H1 (cell line): ENCODE data around the gene FOXS1. TPM values are rescaled to one million over a fixed set of nuclear protein-coding genes. Genes with fewer than 3 reads are reported as not detected.

Source experiments
- NRF1 ChIP-seq: IDR thresholded peaks from 2 replicates; pipeline ENCODE4 v1.6.1; 2011; ENCODE audit warnings: mild to moderate bottlenecking, low read depth, low read length, improper control_type of control experiment
- POLR2A ChIP-seq, 2 experiments: IDR thresholded peaks; 1 replicate in 1 of 2; 2 replicates in 1 of 2; pipeline ENCODE4 v1.6.1; 2011; ENCODE audit warnings: low read depth in 2 of 2, low read length in 2 of 2, mild to moderate bottlenecking in 2 of 2; ENCODE audit errors: control extremely low read depth in 1 of 2
- polyA plus RNA-seq, 7 experiments: library from polyadenylated mRNA; depleted of rRNA in 3 of 7; stranded (reverse) in 5 of 7; unstranded in 2 of 7; fragments of >200 nt in 5 of 7; fragments of 200-250 nt in 2 of 7; gene quantifications; 1 replicate in 5 of 7; 2 replicates in 1 of 7; 4 replicates in 1 of 7; pipeline versions ENCODE4 v1.2.1 to v1.2.3, GENCODE V29; 2011 to 2013; ENCODE audit warnings: missing spikeins in 2 of 7, mixed read lengths in 2 of 7
- total RNA-seq: library from RNA; stranded (reverse); fragmentation: NEBNext Ultra II Directional; extraction: Animal tissue kit (Norgen Biotek cat#: 25700); gene quantifications from 2 replicates; pipeline ENCODE4 v1.2.1, GENCODE V29; 2021
- TF ChIP-seq, protein P1 (sequence below): fragments of 300-600 bp; sonication (generic); IDR thresholded peaks from 2 replicates; pipeline ENCODE4 v1.7.1; 2012; ENCODE audit warnings: low read length, moderate library complexity, mild to moderate bottlenecking, inconsistent platforms; ENCODE audit not compliant: insufficient replicate concordance
- TF ChIP-seq, protein P2 (sequence below), 3 experiments: IDR thresholded peaks; 1 replicate in 2 of 3; 2 replicates in 1 of 3; pipeline versions ENCODE4 v1.5.1 to v1.6.1; 2011; ENCODE audit warnings: low read length in 3 of 3, mild to moderate bottlenecking in 3 of 3, inconsistent platforms in 2 of 3, low read depth in 1 of 3, moderate library complexity in 1 of 3; ENCODE audit not compliant: insufficient read depth in 1 of 3; ENCODE audit errors: control extremely low read depth in 1 of 3

FOXS1 gene
- total and polyA plus RNA-seq, 2 of the 8 experiments (the other 6 are each of a cell fraction or from before 2014, with no cell fraction given), result 0.45 TPM; not detected in 1

- TF ChIP-seq, protein P1, sequence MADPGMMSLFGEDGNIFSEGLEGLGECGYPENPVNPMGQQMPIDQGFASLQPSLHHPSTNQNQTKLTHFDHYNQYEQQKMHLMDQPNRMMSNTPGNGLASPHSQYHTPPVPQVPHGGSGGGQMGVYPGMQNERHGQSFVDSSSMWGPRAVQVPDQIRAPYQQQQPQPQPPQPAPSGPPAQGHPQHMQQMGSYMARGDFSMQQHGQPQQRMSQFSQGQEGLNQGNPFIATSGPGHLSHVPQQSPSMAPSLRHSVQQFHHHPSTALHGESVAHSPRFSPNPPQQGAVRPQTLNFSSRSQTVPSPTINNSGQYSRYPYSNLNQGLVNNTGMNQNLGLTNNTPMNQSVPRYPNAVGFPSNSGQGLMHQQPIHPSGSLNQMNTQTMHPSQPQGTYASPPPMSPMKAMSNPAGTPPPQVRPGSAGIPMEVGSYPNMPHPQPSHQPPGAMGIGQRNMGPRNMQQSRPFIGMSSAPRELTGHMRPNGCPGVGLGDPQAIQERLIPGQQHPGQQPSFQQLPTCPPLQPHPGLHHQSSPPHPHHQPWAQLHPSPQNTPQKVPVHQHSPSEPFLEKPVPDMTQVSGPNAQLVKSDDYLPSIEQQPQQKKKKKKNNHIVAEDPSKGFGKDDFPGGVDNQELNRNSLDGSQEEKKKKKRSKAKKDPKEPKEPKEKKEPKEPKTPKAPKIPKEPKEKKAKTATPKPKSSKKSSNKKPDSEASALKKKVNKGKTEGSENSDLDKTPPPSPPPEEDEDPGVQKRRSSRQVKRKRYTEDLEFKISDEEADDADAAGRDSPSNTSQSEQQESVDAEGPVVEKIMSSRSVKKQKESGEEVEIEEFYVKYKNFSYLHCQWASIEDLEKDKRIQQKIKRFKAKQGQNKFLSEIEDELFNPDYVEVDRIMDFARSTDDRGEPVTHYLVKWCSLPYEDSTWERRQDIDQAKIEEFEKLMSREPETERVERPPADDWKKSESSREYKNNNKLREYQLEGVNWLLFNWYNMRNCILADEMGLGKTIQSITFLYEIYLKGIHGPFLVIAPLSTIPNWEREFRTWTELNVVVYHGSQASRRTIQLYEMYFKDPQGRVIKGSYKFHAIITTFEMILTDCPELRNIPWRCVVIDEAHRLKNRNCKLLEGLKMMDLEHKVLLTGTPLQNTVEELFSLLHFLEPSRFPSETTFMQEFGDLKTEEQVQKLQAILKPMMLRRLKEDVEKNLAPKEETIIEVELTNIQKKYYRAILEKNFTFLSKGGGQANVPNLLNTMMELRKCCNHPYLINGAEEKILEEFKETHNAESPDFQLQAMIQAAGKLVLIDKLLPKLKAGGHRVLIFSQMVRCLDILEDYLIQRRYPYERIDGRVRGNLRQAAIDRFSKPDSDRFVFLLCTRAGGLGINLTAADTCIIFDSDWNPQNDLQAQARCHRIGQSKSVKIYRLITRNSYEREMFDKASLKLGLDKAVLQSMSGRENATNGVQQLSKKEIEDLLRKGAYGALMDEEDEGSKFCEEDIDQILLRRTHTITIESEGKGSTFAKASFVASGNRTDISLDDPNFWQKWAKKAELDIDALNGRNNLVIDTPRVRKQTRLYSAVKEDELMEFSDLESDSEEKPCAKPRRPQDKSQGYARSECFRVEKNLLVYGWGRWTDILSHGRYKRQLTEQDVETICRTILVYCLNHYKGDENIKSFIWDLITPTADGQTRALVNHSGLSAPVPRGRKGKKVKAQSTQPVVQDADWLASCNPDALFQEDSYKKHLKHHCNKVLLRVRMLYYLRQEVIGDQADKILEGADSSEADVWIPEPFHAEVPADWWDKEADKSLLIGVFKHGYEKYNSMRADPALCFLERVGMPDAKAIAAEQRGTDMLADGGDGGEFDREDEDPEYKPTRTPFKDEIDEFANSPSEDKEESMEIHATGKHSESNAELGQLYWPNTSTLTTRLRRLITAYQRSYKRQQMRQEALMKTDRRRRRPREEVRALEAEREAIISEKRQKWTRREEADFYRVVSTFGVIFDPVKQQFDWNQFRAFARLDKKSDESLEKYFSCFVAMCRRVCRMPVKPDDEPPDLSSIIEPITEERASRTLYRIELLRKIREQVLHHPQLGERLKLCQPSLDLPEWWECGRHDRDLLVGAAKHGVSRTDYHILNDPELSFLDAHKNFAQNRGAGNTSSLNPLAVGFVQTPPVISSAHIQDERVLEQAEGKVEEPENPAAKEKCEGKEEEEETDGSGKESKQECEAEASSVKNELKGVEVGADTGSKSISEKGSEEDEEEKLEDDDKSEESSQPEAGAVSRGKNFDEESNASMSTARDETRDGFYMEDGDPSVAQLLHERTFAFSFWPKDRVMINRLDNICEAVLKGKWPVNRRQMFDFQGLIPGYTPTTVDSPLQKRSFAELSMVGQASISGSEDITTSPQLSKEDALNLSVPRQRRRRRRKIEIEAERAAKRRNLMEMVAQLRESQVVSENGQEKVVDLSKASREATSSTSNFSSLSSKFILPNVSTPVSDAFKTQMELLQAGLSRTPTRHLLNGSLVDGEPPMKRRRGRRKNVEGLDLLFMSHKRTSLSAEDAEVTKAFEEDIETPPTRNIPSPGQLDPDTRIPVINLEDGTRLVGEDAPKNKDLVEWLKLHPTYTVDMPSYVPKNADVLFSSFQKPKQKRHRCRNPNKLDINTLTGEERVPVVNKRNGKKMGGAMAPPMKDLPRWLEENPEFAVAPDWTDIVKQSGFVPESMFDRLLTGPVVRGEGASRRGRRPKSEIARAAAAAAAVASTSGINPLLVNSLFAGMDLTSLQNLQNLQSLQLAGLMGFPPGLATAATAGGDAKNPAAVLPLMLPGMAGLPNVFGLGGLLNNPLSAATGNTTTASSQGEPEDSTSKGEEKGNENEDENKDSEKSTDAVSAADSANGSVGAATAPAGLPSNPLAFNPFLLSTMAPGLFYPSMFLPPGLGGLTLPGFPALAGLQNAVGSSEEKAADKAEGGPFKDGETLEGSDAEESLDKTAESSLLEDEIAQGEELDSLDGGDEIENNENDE, result no peak
- TF ChIP-seq POLR2A (IDR thresholded peaks at IDR 0.05; ENCODE audit: control extremely low read depth in 1 of 2, low read depth in 2 of 2, low read length in 2 of 2) (no peak), NRF1 (no peak)
- TF ChIP-seq, protein P2, sequence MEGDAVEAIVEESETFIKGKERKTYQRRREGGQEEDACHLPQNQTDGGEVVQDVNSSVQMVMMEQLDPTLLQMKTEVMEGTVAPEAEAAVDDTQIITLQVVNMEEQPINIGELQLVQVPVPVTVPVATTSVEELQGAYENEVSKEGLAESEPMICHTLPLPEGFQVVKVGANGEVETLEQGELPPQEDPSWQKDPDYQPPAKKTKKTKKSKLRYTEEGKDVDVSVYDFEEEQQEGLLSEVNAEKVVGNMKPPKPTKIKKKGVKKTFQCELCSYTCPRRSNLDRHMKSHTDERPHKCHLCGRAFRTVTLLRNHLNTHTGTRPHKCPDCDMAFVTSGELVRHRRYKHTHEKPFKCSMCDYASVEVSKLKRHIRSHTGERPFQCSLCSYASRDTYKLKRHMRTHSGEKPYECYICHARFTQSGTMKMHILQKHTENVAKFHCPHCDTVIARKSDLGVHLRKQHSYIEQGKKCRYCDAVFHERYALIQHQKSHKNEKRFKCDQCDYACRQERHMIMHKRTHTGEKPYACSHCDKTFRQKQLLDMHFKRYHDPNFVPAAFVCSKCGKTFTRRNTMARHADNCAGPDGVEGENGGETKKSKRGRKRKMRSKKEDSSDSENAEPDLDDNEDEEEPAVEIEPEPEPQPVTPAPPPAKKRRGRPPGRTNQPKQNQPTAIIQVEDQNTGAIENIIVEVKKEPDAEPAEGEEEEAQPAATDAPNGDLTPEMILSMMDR (IDR thresholded peaks at IDR 0.05; ENCODE audit: control extremely low read depth in 1 of 3, insufficient read depth in 1 of 3, low read depth in 1 of 3, low read length in 3 of 3), result no peak
These were observed 24.0 kb downstream of the FOXS1 start (continued) for GRCh38 chr20:31821427-31821826.
